Heart left ventricle (tissue), 13 donors: Measurements from ENCODE around the gene APOBEC4.

Experiments used
- POLR2A ChIP-seq, 2 donors: fragments of 450-650 bp; IDR thresholded peaks; one replicate each; pipeline ENCODE4 v1.6.1; 2017; ENCODE audit warnings: antibody characterized with exemption in 2 of 2, mild to moderate bottlenecking in 2 of 2, moderate library complexity in 2 of 2
- TF ChIP-seq, protein P1 (sequence below), 12 donors: fragments of 200-600 bp; sonication (generic) in 4 of 12; IDR thresholded peaks; one replicate each; pipeline versions ENCODE4 v1.5.0 to v1.8.0; 2018 to 2022; ENCODE audit warnings: antibody characterized with exemption in 12 of 12, mild to moderate bottlenecking in 5 of 12
- donor health status: ischemic (EF 13 %, LVEDD 7.1; RV severe dilation, severe dysfunction).
- donor health status: DM: no; HTN: yes; CAD: no.
- donor health status: DM: no; HTN: no; CAD: no.
- donor health status: ischemic (EF 25% LVEDD 6.9; RV normal size, moderate dysfunction).
- donor health status: ischemic (EF 25% LVEDD 5.7; RV mildly dilated, moderate dysfunction).
- donor health status: ischemic (EF 35%, LVEDD 5.7; RV mildly dilated, moderate dysfunction).
- donor health status: nonischemic (EF 11% LVEDD 7.7; RV severe dilation, severe dysfunction).
- donor health status: DM: yes; HTN: yes; CAD: no.
- donor health status: PGD.
- donor health status: ischemic (EF 29% LVEDD 5.4; RV normal size, mild dysfunction).
- donor health status: nonischemic (EF 23%, LVEDD 6.1; RV moderate dilation, normal function).

DNA sequence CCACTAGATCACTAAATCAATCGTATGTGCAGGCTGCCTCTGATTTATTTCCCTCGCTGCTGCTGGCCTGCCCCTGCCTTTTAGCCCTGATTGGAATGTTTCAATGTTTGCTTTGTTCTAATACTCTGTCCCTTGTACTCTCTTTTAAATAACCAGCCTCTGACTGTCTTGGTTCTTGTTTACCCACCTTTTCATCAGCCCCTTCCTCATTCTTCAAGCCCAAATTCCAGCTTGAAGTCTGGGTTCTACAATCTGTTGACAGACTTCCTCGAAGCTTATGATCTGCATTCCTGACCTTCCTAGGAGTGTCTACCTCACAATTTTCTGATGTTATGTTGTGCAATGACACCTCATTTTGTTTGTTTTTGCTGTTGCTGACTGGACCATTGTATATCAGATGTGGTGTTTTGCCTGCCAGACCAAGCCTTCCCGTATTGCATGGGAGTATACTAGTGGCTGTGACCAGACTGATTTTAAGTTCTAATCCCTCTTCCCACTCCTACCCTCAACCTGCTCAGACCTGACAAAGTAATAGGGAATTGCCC lies 46.6 kb upstream of the APOBEC4 start:
- TF ChIP-seq, protein P1, sequence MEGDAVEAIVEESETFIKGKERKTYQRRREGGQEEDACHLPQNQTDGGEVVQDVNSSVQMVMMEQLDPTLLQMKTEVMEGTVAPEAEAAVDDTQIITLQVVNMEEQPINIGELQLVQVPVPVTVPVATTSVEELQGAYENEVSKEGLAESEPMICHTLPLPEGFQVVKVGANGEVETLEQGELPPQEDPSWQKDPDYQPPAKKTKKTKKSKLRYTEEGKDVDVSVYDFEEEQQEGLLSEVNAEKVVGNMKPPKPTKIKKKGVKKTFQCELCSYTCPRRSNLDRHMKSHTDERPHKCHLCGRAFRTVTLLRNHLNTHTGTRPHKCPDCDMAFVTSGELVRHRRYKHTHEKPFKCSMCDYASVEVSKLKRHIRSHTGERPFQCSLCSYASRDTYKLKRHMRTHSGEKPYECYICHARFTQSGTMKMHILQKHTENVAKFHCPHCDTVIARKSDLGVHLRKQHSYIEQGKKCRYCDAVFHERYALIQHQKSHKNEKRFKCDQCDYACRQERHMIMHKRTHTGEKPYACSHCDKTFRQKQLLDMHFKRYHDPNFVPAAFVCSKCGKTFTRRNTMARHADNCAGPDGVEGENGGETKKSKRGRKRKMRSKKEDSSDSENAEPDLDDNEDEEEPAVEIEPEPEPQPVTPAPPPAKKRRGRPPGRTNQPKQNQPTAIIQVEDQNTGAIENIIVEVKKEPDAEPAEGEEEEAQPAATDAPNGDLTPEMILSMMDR (IDR thresholded peaks at IDR 0.05) = no peak
- no peak for TF ChIP-seq POLR2A (IDR thresholded peaks at IDR 0.05)
